ENCODE results near the gene DTX1. TPM values are rescaled to one million over a fixed set of nuclear protein-coding genes. Genes with fewer than 3 reads are reported as not detected.
A peak's percentile ranks its signal among the peaks of the same experiment; 100 is the strongest.

Gene DTX1
- total and polyA plus RNA-seq, 2 of the 8 experiments (the other 6 are each of a cell fraction or from before 2014, with no cell fraction given): 4.7 to 6.9 TPM

- no peaks in the 10 kb centered on the region for H3K79me2 ChIP-seq (ENCODE audit: control insufficient read depth in 1 of 2, insufficient read depth in 2 of 2, low read length in 2 of 2)
- DNase-seq (ENCODE audit: low read depth in 1 of 2, low spot score in 2 of 2) (peak in 1 of 2 experiments; percentile 92), FAIRE-seq (no peak)
- H3K9ac ChIP-seq (replicated peaks in 1 of 4; ENCODE audit: extremely low read depth in 1 of 4, low read depth in 3 of 4, low read length in 3 of 4): no peak overlapping the region
- H4K91ac ChIP-seq (replicated peaks; ENCODE audit: insufficient read length, low read length): no peak overlapping the region
- H4K5ac ChIP-seq (ENCODE audit: insufficient read length, low read depth, low read length): no peak overlapping the region
- H3K18ac ChIP-seq (ENCODE audit: extremely low read depth, low read length): no peak overlapping the region
- peak overlapping the region; percentile 36 for H3K56ac ChIP-seq (replicated peaks; ENCODE audit: insufficient read length, low read depth, low read length)
- H2BK120ac ChIP-seq (replicated peaks; ENCODE audit: low read depth, low read length): no peak overlapping the region
- H3K4me3 ChIP-seq (ENCODE audit: extremely low read depth in 1 of 4, insufficient read depth in 2 of 4, low read depth in 3 of 4, low read length in 4 of 4): peak overlapping the region; percentile 39 to 64 (median 44)
- no peak overlapping the region for H3K4ac ChIP-seq (replicated peaks; ENCODE audit: insufficient read length, low read depth, low read length)
- no peaks in the 10 kb centered on the region for H3K9me3 ChIP-seq (ENCODE audit: insufficient read depth in 2 of 2, low read depth in 1 of 2, low read length in 1 of 2)
- peaks cover 3% of the 10 kb centered on the region; the same call in 1 of the 2 replicates for H3K23me2 ChIP-seq (ENCODE audit: low read depth, low read length)
- CTCF ChIA-PET (ENCODE audit: partially characterized antibody): interaction anchor here (0.6 to 8.8 kb wide), 31 partner anchors 8 to 182 kb away, joined by 3 to 139 read pairs (median 4); partner anchors contain the start of gene RASAL1
- no peak overlapping the region for H2AFZ ChIP-seq (ENCODE audit: low read length)
- peaks cover 0 to 8% (median 3%) of the 10 kb centered on the region in 4 experiments; a peak in 5 of 7 replicates for H3K4me1 ChIP-seq (replicated peaks in 1 of 4; ENCODE audit: control insufficient read depth in 3 of 4, insufficient read depth in 4 of 4, low read length in 3 of 4)
- H3K27ac ChIP-seq (ENCODE audit: low read depth, low read length): no peak overlapping the region
- no peak overlapping the region for H3K14ac ChIP-seq (ENCODE audit: insufficient read length)
- no peaks in the 10 kb centered on the region for H3K79me1 ChIP-seq (ENCODE audit: low read depth, low read length)
- H2BK15ac ChIP-seq (ENCODE audit: low read length): no peak overlapping the region
- H3K27me3 ChIP-seq (replicated peaks in 1 of 4; ENCODE audit: control insufficient read depth in 3 of 4, extremely low read depth in 1 of 4, insufficient read depth in 3 of 4, low read length in 3 of 4): no peaks in the 10 kb centered on the region
- POLR2A ChIA-PET (ENCODE audit: partially characterized antibody): interaction anchor here (0.6 to 1.8 kb wide), 4 partner anchors 11 to 669 kb away, joined by 3 to 7 read pairs (median 4); no protein-coding TSS in a partner anchor
- no peak overlapping the region for H3K23ac ChIP-seq (ENCODE audit: insufficient read length)
- no peak overlapping the region for H2BK5ac ChIP-seq (ENCODE audit: low read depth, low read length)
- H4K20me1 ChIP-seq (replicated peaks in 1 of 2; ENCODE audit: control insufficient read depth in 1 of 2, insufficient read depth in 2 of 2, low read length in 2 of 2): peaks cover 0 to 2% of the 10 kb centered on the region in 2 experiments
- H3K4me2 ChIP-seq (ENCODE audit: insufficient read depth in 1 of 2, low read depth in 2 of 2, low read length in 2 of 2): peak overlapping the region; percentile 58 to 89
- WGBS, 2 experiments (ENCODE audit: extremely low coverage in 1 of 2, insufficient coverage in 1 of 2, insufficient read length in 1 of 2, insufficient replicate concordance in 2 of 2, low coverage in 1 of 2, low lambda C conversion rate in 2 of 2, missing lambda C conversion rate in 1 of 2): 8% methylated on average over 19 of the region's 31 CpGs; no CpG with 5 or more reads in 1 of the 2 experiments
- no peak overlapping the region for H2BK12ac ChIP-seq (ENCODE audit: low read depth, low read length)
- no peak overlapping the region for H2BK20ac ChIP-seq (ENCODE audit: low read length)
- H2AK5ac ChIP-seq (ENCODE audit: low read depth, low read length): no peak overlapping the region
- no peak overlapping the region for H4K8ac ChIP-seq (ENCODE audit: extremely low read depth, insufficient read depth, low read length)
- no peaks in the 10 kb centered on the region for H3K36me3 ChIP-seq (ENCODE audit: control insufficient read depth in 2 of 4, insufficient read depth in 4 of 4, low read length in 3 of 4)
- TF ChIP-seq FOSL1 (IDR thresholded peaks at IDR 0.05; ENCODE audit: insufficient read depth, low read depth, low read length) (no peak), ASH2L (IDR thresholded peaks at IDR 0.05; ENCODE audit: low read length) (no peak), SIRT6 (IDR thresholded peaks at IDR 0.05; ENCODE audit: low read length) (no peak), CTCF (IDR thresholded peaks at IDR 0.05; ENCODE audit: control extremely low read depth in 1 of 3, insufficient read depth in 1 of 3, low read depth in 1 of 3, low read length in 3 of 3) (peak; percentile 34 to 58 (median 57); a peak in 3 of 4 replicates), RFX5 (IDR thresholded peaks at IDR 0.05; ENCODE audit: borderline replicate concordance, low read depth, low read length) (no peak), TBP (IDR thresholded peaks at IDR 0.05; ENCODE audit: low read depth, low read length) (0 out of 2 replicates have a peak, but pooled peaks have one; percentile 34), CBX5 (IDR thresholded peaks at IDR 0.05; ENCODE audit: low read depth, low read length) (no peak), RAD21 (IDR thresholded peaks at IDR 0.05 in 1 of 2, conservative IDR thresholded peaks at IDR 0.05 in 1 of 2; ENCODE audit: low read depth in 2 of 2, low read length in 2 of 2) (peak; percentile 41 to 56), SUZ12 (IDR thresholded peaks at IDR 0.05; ENCODE audit: low read length) (no peak)
These were observed 36.3 kb downstream of the DTX1 start for GRCh38 chr12:113092607-113093408.
